CD4-positive, alpha-beta T cell treated with Interleukin-21 for 1 hour (primary cell): ENCODE results near the gene ABHD10.

ENCODE experiments used
- DNase-seq: peaks from one replicate; pipeline ENCODE4 v3.0.0-alpha.2; 2020

The ABHD10 gene

GRCh38 chr3:111967068-111967467 is 11.8 kb upstream of the ABHD10 start:
- no peak for DNase-seq

GRCh38 chr3:111967651-111968274 is 11.1 kb upstream of the ABHD10 start:
- DNase-seq: peak; percentile 80

- no peak for DNase-seq
These were observed 10.3 kb upstream of the ABHD10 start for GRCh38 chr3:111968319-111969054.

- no peak for DNase-seq
These were observed 8.4 kb upstream of the ABHD10 start for GRCh38 chr3:111970376-111970775.

- DNase-seq: no peak
These were observed 7.2 kb upstream of the ABHD10 start for GRCh38 chr3:111971533-111972130.

- DNase-seq: no peak
These were observed 5.9 kb upstream of the ABHD10 start for GRCh38 chr3:111972891-111973290.

GRCh38 chr3:111975131-111975530 is 3.7 kb upstream of the ABHD10 start:
- DNase-seq: no peak

- DNase-seq: no peak
These were observed 2.6 kb upstream of the ABHD10 start for GRCh38 chr3:111976254-111976653.

- peak; percentile 10 for DNase-seq
These were observed 710 bp downstream of the ABHD10 start for GRCh38 chr3:111979434-111980038.

- DNase-seq: no peak
These were observed 2.1 kb downstream of the ABHD10 start for GRCh38 chr3:111980716-111981456.

- DNase-seq: no peak
These were observed 2.6 kb downstream of the ABHD10 start for GRCh38 chr3:111981457-111981763.

- no peak for DNase-seq
These were observed 5.9 kb downstream of the ABHD10 start for GRCh38 chr3:111984636-111985298.

- DNase-seq: no peak
These were observed 8.0 kb downstream of the ABHD10 start for GRCh38 chr3:111986800-111987199.

- peak; percentile 49 for DNase-seq
These were observed 10.3 kb downstream of the ABHD10 start for GRCh38 chr3:111989061-111989678.

- no peak for DNase-seq
These were observed 14.2 kb downstream of the ABHD10 start for GRCh38 chr3:111993038-111993437.

GRCh38 chr3:111998636-111999483 is 20.0 kb downstream of the ABHD10 start, which contains the start of gene TAGLN3:
TSS of gene TAGLN3 (plus strand) at chr3:111998922. CDS start at chr3:111999423, 501 bp downstream.
- no peak for DNase-seq

- no peak for DNase-seq
These were observed 20.9 kb downstream of the ABHD10 start for GRCh38 chr3:111999484-112000324.

GRCh38 chr3:112000367-112000771 is 21.5 kb downstream of the ABHD10 start:
- no peak for DNase-seq

GRCh38 chr3:112000966-112001365 is 22.1 kb downstream of the ABHD10 start:
- DNase-seq: no peak

- DNase-seq: no peak
These were observed 22.7 kb downstream of the ABHD10 start for GRCh38 chr3:112001526-112001925.
